Measurements from ENCODE around the gene BNC2.
"Not testable (repeated sequence)": the region's sequence is repeated elsewhere in the genome, so short reads cannot be mapped to it uniquely, and the experiment has no call there.

Gene BNC2

GRCh38 chr9:16500386-16500785 is 370.1 kb downstream of the BNC2 start:
- no peak for DNase-seq (ENCODE audit: low read depth)

- DNase-seq (ENCODE audit: low read depth), result no peak
These were observed 370.6 kb downstream of the BNC2 start for GRCh38 chr9:16499892-16500291.

GRCh38 chr9:16496908-16497307 is 373.6 kb downstream of the BNC2 start:
- DNase-seq (ENCODE audit: low read depth), result no peak

- no peak for DNase-seq (ENCODE audit: low read depth)
These were observed 382.6 kb downstream of the BNC2 start for GRCh38 chr9:16487915-16488314.

GRCh38 chr9:16485575-16486321 is 384.7 kb downstream of the BNC2 start:
- no peak for DNase-seq (ENCODE audit: low read depth)

GRCh38 chr9:16485160-16485559 is 385.3 kb downstream of the BNC2 start:
- DNase-seq (ENCODE audit: low read depth), result no peak

GRCh38 chr9:16484744-16485143 is 385.7 kb downstream of the BNC2 start:
- no peak for DNase-seq (ENCODE audit: low read depth)

GRCh38 chr9:16484180-16484579 is 386.3 kb downstream of the BNC2 start:
- DNase-seq (ENCODE audit: low read depth), result no peak

GRCh38 chr9:16482764-16483163 is 387.7 kb downstream of the BNC2 start:
- no peak for DNase-seq (ENCODE audit: low read depth)

- DNase-seq (ENCODE audit: low read depth), result not testable (repeated sequence)
These were observed 389.9 kb downstream of the BNC2 start for GRCh38 chr9:16480584-16480983.

GRCh38 chr9:16475996-16476395 is 394.5 kb downstream of the BNC2 start:
- DNase-seq (ENCODE audit: low read depth), result no peak

GRCh38 chr9:16475257-16475656 is 395.2 kb downstream of the BNC2 start:
- DNase-seq (ENCODE audit: low read depth), result no peak

GRCh38 chr9:16469184-16469583 is 401.3 kb downstream of the BNC2 start:
- no peak for DNase-seq (ENCODE audit: low read depth)

- DNase-seq (ENCODE audit: low read depth), result no peak
These were observed 408.6 kb downstream of the BNC2 start for GRCh38 chr9:16461851-16462250.

- no peak for DNase-seq (ENCODE audit: low read depth)
These were observed 409.2 kb downstream of the BNC2 start for GRCh38 chr9:16461137-16461840.

- no peak for DNase-seq (ENCODE audit: low read depth)
These were observed 409.8 kb downstream of the BNC2 start for GRCh38 chr9:16460696-16461095.

GRCh38 chr9:16459421-16460148 is 410.9 kb downstream of the BNC2 start:
- no peak for DNase-seq (ENCODE audit: low read depth)

- DNase-seq (ENCODE audit: low read depth), result no peak
These were observed 411.6 kb downstream of the BNC2 start for GRCh38 chr9:16458696-16459420.

- DNase-seq (ENCODE audit: low read depth), result no peak
These were observed 414.6 kb downstream of the BNC2 start for GRCh38 chr9:16455842-16456241.

GRCh38 chr9:16453390-16453789 is 417.1 kb downstream of the BNC2 start:
- DNase-seq (ENCODE audit: low read depth), result no peak

GRCh38 chr9:16450578-16450977 is 419.9 kb downstream of the BNC2 start:
- no peak for DNase-seq (ENCODE audit: low read depth)

GRCh38 chr9:16450043-16450442 is 420.4 kb downstream of the BNC2 start:
- no peak for DNase-seq (ENCODE audit: low read depth)

Data from stimulated activated CD8-positive, alpha-beta memory T cell treated with anti-CD3 and anti-CD28 coated beads, Interleukin-12 subunit alpha, Interleukin-12 subunit beta, amount 100 ng/mL, for 4 hours (primary cell).